ENCODE data around the gene AHNAK2. TPM values are rescaled to one million over a fixed set of nuclear protein-coding genes. Genes with fewer than 3 reads are reported as not detected.

The AHNAK2 gene
- total RNA-seq, 2 donors from 2014 or later, result 3.6 to 5.2 TPM

- DNase-seq (no peak), ATAC-seq (no peak)
- no peaks in the 10 kb centered on the region for H3K27me3 ChIP-seq
- no peak overlapping the region for H3K4me3 ChIP-seq
- WGBS, 2 donors, result 97 to 98% methylated on average over 19 to 21 of the region's 23 CpGs
- H3K36me3 ChIP-seq (replicated peaks in 1 of 2; ENCODE audit: insufficient read depth in 1 of 2, low read depth in 2 of 2), result peaks cover 0 to 4% of the 10 kb centered on the region in 2 donors
- TF ChIP-seq POLR2A (IDR thresholded peaks at IDR 0.05), result no peak
- TF ChIP-seq, protein P1, sequence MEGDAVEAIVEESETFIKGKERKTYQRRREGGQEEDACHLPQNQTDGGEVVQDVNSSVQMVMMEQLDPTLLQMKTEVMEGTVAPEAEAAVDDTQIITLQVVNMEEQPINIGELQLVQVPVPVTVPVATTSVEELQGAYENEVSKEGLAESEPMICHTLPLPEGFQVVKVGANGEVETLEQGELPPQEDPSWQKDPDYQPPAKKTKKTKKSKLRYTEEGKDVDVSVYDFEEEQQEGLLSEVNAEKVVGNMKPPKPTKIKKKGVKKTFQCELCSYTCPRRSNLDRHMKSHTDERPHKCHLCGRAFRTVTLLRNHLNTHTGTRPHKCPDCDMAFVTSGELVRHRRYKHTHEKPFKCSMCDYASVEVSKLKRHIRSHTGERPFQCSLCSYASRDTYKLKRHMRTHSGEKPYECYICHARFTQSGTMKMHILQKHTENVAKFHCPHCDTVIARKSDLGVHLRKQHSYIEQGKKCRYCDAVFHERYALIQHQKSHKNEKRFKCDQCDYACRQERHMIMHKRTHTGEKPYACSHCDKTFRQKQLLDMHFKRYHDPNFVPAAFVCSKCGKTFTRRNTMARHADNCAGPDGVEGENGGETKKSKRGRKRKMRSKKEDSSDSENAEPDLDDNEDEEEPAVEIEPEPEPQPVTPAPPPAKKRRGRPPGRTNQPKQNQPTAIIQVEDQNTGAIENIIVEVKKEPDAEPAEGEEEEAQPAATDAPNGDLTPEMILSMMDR (IDR thresholded peaks at IDR 0.05), result no peak
- no peak overlapping the region for H3K27ac ChIP-seq
- H3K9me3 ChIP-seq, result no peaks in the 10 kb centered on the region
- intact Hi-C loops (cut with DNase I), result no loop called here
- H3K4me1 ChIP-seq, result peaks cover 5% of the 10 kb centered on the region
Measured at GRCh38 chr14:104889375-104889757, 88.8 kb downstream of the AHNAK2 start.

- Histone ChIP-seq H3K9me3 (no peaks in the 10 kb centered on the region), H3K27me3 (no peaks in the 10 kb centered on the region), H3K27ac (no peak overlapping the region), H3K36me3 (replicated peaks in 1 of 2; ENCODE audit: insufficient read depth in 1 of 2, low read depth in 2 of 2) (peaks cover 0 to 4% of the 10 kb centered on the region in 2 donors), H3K4me1 (peaks cover 5% of the 10 kb centered on the region), H3K4me3 (no peak overlapping the region)
- peak in 3 of 4 donors; percentile 1 to 11 (median 10) for DNase-seq
- TF ChIP-seq, protein P1 (IDR thresholded peaks at IDR 0.05), result no peak
- no peak for TF ChIP-seq POLR2A (IDR thresholded peaks at IDR 0.05)
- 90 to 100% methylated on average over 1 to 20 of the region's 26 CpGs for WGBS, 2 donors
- no peak for ATAC-seq
- intact Hi-C loops (cut with DNase I), result no loop called here
Measured at GRCh38 chr14:104888489-104889374, 89.4 kb downstream of the AHNAK2 start.

- Histone ChIP-seq H3K4me1 (no peaks in the 10 kb centered on the region), H3K9me3 (no peaks in the 10 kb centered on the region), H3K4me3 (no peak overlapping the region), H3K27me3 (no peaks in the 10 kb centered on the region), H3K36me3 (replicated peaks in 1 of 2; ENCODE audit: insufficient read depth in 1 of 2, low read depth in 2 of 2) (peaks cover 0 to 4% of the 10 kb centered on the region in 2 donors), H3K27ac (no peak overlapping the region)
- DNase-seq, result peak in 3 of 4 donors; percentile 5 to 16 (median 12)
- 90 to 96% methylated on average over 4 to 26 of the region's 33 CpGs for WGBS, 2 donors
- no peak for TF ChIP-seq POLR2A (IDR thresholded peaks at IDR 0.05)
- TF ChIP-seq, protein P1 (IDR thresholded peaks at IDR 0.05), result no peak
- ATAC-seq, result no peak
- intact Hi-C loops (cut with DNase I), result no loop called here
Measured at GRCh38 chr14:104887623-104888488, 90.3 kb downstream of the AHNAK2 start.

Other genes starting within 250 kb of the AHNAK2 start
- 100 to 1,000 TPM; 111 to 130 TPM for gene SIVA1, start 225.2 kb downstream of the AHNAK2 start, total RNA-seq
- gene AKT1, start 182.6 kb downstream of the AHNAK2 start, total RNA-seq, result 100 to 1,000 TPM in 1 of 2 donors, 10 to 100 TPM in 1; 74.2 to 151 TPM
- gene ZBTB42, start 177.3 kb downstream of the AHNAK2 start, total RNA-seq, result 10 to 100 TPM; 10.6 to 21.8 TPM
- gene CEP170B, start 113.1 kb downstream of the AHNAK2 start, total RNA-seq, result 10 to 100 TPM; 23.6 to 41.9 TPM
- gene PLD4, start 53.5 kb downstream of the AHNAK2 start, total RNA-seq, result not detected
- gene CLBA1, start 7.4 kb upstream of the AHNAK2 start, total RNA-seq, result 10 to 100 TPM in 1 of 2 donors, 1 to 10 TPM in 1; 8.6 to 21.1 TPM
- 1 to 10 TPM; 2.6 to 4.7 TPM for gene CDCA4, start 42.7 kb upstream of the AHNAK2 start, total RNA-seq
- 1 to 10 TPM in 1 of 2 donors, not detected in 1; 1.0 TPM for gene GPR132, start 87.1 kb upstream of the AHNAK2 start, total RNA-seq
- 10 to 100 TPM; 13.5 to 36.3 TPM for gene JAG2, start 190.4 kb upstream of the AHNAK2 start, total RNA-seq
- gene NUDT14, start 202.9 kb upstream of the AHNAK2 start, total RNA-seq, result 10 to 100 TPM; 28.8 to 66.9 TPM

All from body of pancreas (tissue), 4 donors.